Osteoblast (primary cell): Measurements from ENCODE around the gene GASK1B. TPM values are rescaled to one million over a fixed set of nuclear protein-coding genes. Genes with fewer than 3 reads are reported as not detected.

Experiments used
- DNase-seq: peaks from one replicate; pipeline ENCODE4 v3.0.0; 2011; ENCODE audit warnings: low spot score, mixed read lengths; ENCODE audit not compliant: insufficient read length; ENCODE audit errors: missing footprints
- H2AFZ ChIP-seq: 2 replicates; pipeline ENCODE4 v1.6.0; 2011; ENCODE audit warnings: mild to moderate bottlenecking, low read length
- H3K27ac ChIP-seq: 2 replicates; pipeline ENCODE4 v1.5.1; 2011; ENCODE audit warnings: mild to moderate bottlenecking, low read depth, low read length, moderate library complexity
- H3K27me3 ChIP-seq: 2 replicates; pipeline ENCODE4 v1.6.0; 2012; ENCODE audit warnings: mild to moderate bottlenecking, control low read depth, inconsistent platforms, low read length, moderate library complexity; ENCODE audit not compliant: insufficient read depth
- H3K36me3 ChIP-seq: 2 replicates; pipeline ENCODE4 v1.5.1; 2011; ENCODE audit warnings: mild to moderate bottlenecking, low read length, control low read depth, moderate library complexity; ENCODE audit not compliant: insufficient read depth
- H3K4me1 ChIP-seq: 2 replicates; pipeline ENCODE4 v1.5.1; 2011; ENCODE audit warnings: mild to moderate bottlenecking, low read length, control low read depth, moderate library complexity; ENCODE audit not compliant: insufficient read depth
- H3K4me2 ChIP-seq: 2 replicates; pipeline ENCODE4 v1.6.0; 2011; ENCODE audit warnings: mild to moderate bottlenecking, low read length; ENCODE audit not compliant: insufficient read depth
- H3K4me3 ChIP-seq: fragments of 200-600 bp; sonication (generic); 3 replicates; pipeline ENCODE4 v1.5.1; 2012; ENCODE audit warnings: mild to moderate bottlenecking, low read length, inconsistent platforms; ENCODE audit not compliant: insufficient read depth
- H3K79me2 ChIP-seq: 2 replicates; pipeline ENCODE4 v1.6.0; 2012; ENCODE audit warnings: mild to moderate bottlenecking, low read length, control low read depth, inconsistent platforms; ENCODE audit not compliant: insufficient read depth
- H3K9me3 ChIP-seq: 2 replicates; pipeline ENCODE4 v1.5.1; 2011; ENCODE audit warnings: low read depth, low read length, control low read depth
- H4K20me1 ChIP-seq: 2 replicates; pipeline ENCODE4 v1.6.0; 2012; ENCODE audit warnings: mild to moderate bottlenecking, low read length, control low read depth; ENCODE audit not compliant: insufficient read depth
- CTCF ChIP-seq: IDR thresholded peaks from 2 replicates; pipeline ENCODE4 v1.5.1; 2011; ENCODE audit warnings: mild to moderate bottlenecking, low read depth, low read length, moderate library complexity; ENCODE audit errors: extremely low read depth
- total RNA-seq: library from RNA; depleted of rRNA; stranded (reverse); fragments of >200 nt; gene quantifications from 2 replicates; pipeline ENCODE4 v1.2.3, GENCODE V29; 2012

The GASK1B gene
- total RNA-seq, 1 donor, result 42.0 TPM

GRCh38 chr4:158169506-158169905 lies 3.3 kb downstream of the GASK1B start:
- Histone ChIP-seq H3K36me3 (peaks cover 4% of the 10 kb centered on the region), H3K4me2 (peak overlapping the region; percentile 79), H3K27ac (no peak overlapping the region), H3K4me1 (peaks cover 27% of the 10 kb centered on the region), H3K27me3 (no peaks in the 10 kb centered on the region), H2AFZ (no peak overlapping the region), H3K9me3 (no peaks in the 10 kb centered on the region), H3K79me2 (peaks cover 23% of the 10 kb centered on the region), H3K4me3 (peak overlapping the region; percentile 63), H4K20me1 (peaks cover 2% of the 10 kb centered on the region)
- no peak for DNase-seq
- TF ChIP-seq CTCF, result no peak

DNA sequence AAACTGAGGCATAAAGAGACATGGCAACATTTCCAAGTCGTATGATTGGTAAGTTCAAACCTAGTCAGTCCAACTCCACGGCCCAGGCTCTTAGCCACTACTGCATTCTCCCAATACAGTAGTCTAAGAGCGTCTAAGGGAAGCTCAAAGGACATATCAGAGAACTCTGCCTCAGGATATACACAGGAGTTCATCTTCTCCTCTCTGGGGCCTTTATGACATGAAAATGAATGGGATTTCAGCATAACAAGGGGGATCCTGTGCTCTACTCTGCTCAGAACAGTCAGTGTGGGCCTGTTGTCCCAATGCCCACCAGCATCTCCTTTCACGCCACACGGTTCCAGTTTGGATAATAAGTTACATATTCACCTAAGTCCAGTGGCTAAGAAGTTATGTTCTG lies 4.2 kb downstream of the GASK1B start:
- Histone ChIP-seq H3K27me3 (no peaks in the 10 kb centered on the region), H2AFZ (no peak overlapping the region), H3K4me2 (peak overlapping the region; percentile 79), H3K4me1 (peaks cover 27% of the 10 kb centered on the region), H3K79me2 (peaks cover 29% of the 10 kb centered on the region), H3K9me3 (no peaks in the 10 kb centered on the region), H3K27ac (no peak overlapping the region), H4K20me1 (peaks cover 2% of the 10 kb centered on the region), H3K4me3 (peak overlapping the region; percentile 63), H3K36me3 (peaks cover 4% of the 10 kb centered on the region)
- TF ChIP-seq CTCF, result no peak
- no peak for DNase-seq

GRCh38 chr4:158166701-158167100 lies 6.1 kb downstream of the GASK1B start:
- Histone ChIP-seq H3K4me2 (no peak overlapping the region), H2AFZ (no peak overlapping the region), H3K9me3 (no peaks in the 10 kb centered on the region), H3K79me2 (peaks cover 31% of the 10 kb centered on the region), H3K4me1 (peaks cover 34% of the 10 kb centered on the region), H3K27me3 (no peaks in the 10 kb centered on the region), H3K4me3 (no peak overlapping the region), H4K20me1 (peaks cover 2% of the 10 kb centered on the region), H3K36me3 (peaks cover 4% of the 10 kb centered on the region), H3K27ac (no peak overlapping the region)
- no peak for TF ChIP-seq CTCF
- DNase-seq, result no peak

DNA sequence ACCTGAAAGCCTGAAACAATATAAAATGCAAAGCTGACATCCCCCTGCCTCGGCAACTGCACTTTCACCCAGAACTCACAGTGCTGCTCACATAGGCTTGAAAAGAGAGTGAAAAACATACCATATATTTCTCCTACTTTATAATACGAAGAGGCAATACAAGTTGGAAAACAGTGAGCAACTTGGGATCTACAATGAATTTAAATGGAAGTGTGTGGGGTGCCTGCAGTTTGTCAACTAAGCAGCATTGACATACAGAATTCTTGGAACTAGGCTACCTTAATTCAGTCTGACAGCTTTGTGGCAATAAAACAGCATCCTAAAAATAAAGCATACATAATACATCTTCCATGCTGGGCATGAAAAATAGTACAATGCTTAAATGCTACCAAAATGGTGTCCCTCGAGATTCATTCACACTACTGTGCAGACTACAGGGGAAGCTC lies 8.0 kb downstream of the GASK1B start:
- Histone ChIP-seq H3K9me3 (no peaks in the 10 kb centered on the region), H2AFZ (peak overlapping the region; percentile 29), H3K4me1 (peaks cover 25% of the 10 kb centered on the region), H3K36me3 (peaks cover 4% of the 10 kb centered on the region), H3K4me2 (no peak overlapping the region), H3K27me3 (no peaks in the 10 kb centered on the region), H4K20me1 (peaks cover 2% of the 10 kb centered on the region), H3K27ac (no peak overlapping the region), H3K79me2 (peaks cover 28% of the 10 kb centered on the region), H3K4me3 (no peak overlapping the region)
- no peak for TF ChIP-seq CTCF
- no peak for DNase-seq
